GM06990 (cell line): Measurements from ENCODE around the gene RTN4RL1.

Experiments
- DNase-seq: peaks from one replicate; pipeline ENCODE4 v3.0.0-alpha.2; 2011; ENCODE audit not compliant: insufficient read length; ENCODE audit errors: extremely low read depth
- H3K27me3 ChIP-seq: replicated peaks from 2 replicates; pipeline ENCODE4 v1.6.0; 2011; ENCODE audit warnings: low read length; ENCODE audit not compliant: control insufficient read depth, insufficient read depth
- H3K36me3 ChIP-seq: 2 replicates; pipeline ENCODE4 v1.5.1; 2011; ENCODE audit warnings: low read length; ENCODE audit not compliant: control insufficient read depth, insufficient read depth
- H3K4me3 ChIP-seq: replicated peaks from 2 replicates; pipeline ENCODE4 v1.5.1; 2011; ENCODE audit warnings: low read depth, mild to moderate bottlenecking, control low read depth, low read length
- CTCF ChIP-seq: IDR thresholded peaks from 2 replicates; pipeline ENCODE4 v1.5.1; 2011; ENCODE audit warnings: low read length, control low read depth, mild to moderate bottlenecking, inconsistent platforms; ENCODE audit not compliant: insufficient read depth, poor library complexity, severe bottlenecking

RTN4RL1 gene

GRCh38 chr17:1930337-1930645, 94.8 kb downstream of the RTN4RL1 start:
- no peak for DNase-seq
- Histone ChIP-seq H3K27me3 (no peaks in the 10 kb centered on the region), H3K36me3 (no peaks in the 10 kb centered on the region), H3K4me3 (no peak overlapping the region)
- no peak for TF ChIP-seq CTCF

- Histone ChIP-seq H3K4me3 (no peak overlapping the region), H3K36me3 (no peaks in the 10 kb centered on the region), H3K27me3 (no peaks in the 10 kb centered on the region)
- no peak for DNase-seq
- TF ChIP-seq CTCF, result no peak
These were observed 96.2 kb downstream of the RTN4RL1 start for GRCh38 chr17:1928976-1929375.

- H3K27me3 ChIP-seq, result no peaks in the 10 kb centered on the region; the same call in 1 of the 2 replicates
- H3K36me3 ChIP-seq, result no peaks in the 10 kb centered on the region
- no peak for TF ChIP-seq CTCF
- H3K4me3 ChIP-seq, result no peak overlapping the region
- DNase-seq, result no peak
These were observed 104.2 kb downstream of the RTN4RL1 start for GRCh38 chr17:1920948-1921351.

GRCh38 chr17:1919201-1919600, 105.9 kb downstream of the RTN4RL1 start:
- Histone ChIP-seq H3K36me3 (no peaks in the 10 kb centered on the region), H3K27me3 (no peaks in the 10 kb centered on the region; the same call in 1 of the 2 replicates), H3K4me3 (no peak overlapping the region)
- no peak for DNase-seq
- TF ChIP-seq CTCF, result no peak

- Histone ChIP-seq H3K4me3 (no peak overlapping the region), H3K27me3 (no peaks in the 10 kb centered on the region; the same call in 1 of the 2 replicates), H3K36me3 (no peaks in the 10 kb centered on the region)
- no peak for TF ChIP-seq CTCF
- no peak for DNase-seq
These were observed 106.6 kb downstream of the RTN4RL1 start for GRCh38 chr17:1918346-1919162.
